ENCODE data around the gene FEM1B.

FEM1B gene

DNA sequence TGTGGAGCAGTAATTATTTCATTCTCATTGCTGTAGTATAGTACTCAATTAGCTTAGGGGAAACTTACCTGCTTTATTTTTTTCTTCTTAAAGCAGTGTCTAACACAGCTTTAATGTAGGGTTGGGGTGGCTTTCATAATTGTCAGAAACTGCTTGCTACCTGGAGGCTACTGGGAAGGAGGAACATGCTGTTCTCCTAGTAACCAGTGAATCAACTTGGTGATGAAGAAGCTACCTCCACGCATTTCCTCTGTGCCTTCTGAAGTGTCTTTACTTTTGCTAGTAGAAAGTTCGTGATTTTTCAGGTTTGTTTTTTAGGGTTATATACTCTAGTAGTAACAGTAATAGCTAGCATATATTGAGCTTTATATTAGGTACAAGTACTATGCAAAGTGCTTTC, 11.5 kb downstream of the FEM1B start:
- no peak for TF ChIP-seq GATA3 (IDR thresholded peaks at IDR 0.05; ENCODE audit: low read depth, low read length)
- TF ChIP-seq GATA2 (IDR thresholded peaks at IDR 0.05; ENCODE audit: low read depth, low read length): no peak

GRCh38 chr15:68289621-68290352, 12.2 kb downstream of the FEM1B start:
- TF ChIP-seq GATA2 (IDR thresholded peaks at IDR 0.05; ENCODE audit: low read depth, low read length) (no peak), GATA3 (IDR thresholded peaks at IDR 0.05; ENCODE audit: low read depth, low read length) (no peak)

GRCh38 chr15:68290715-68291114, 13.2 kb downstream of the FEM1B start:
- no peak for TF ChIP-seq GATA2 (IDR thresholded peaks at IDR 0.05; ENCODE audit: low read depth, low read length)
- no peak for TF ChIP-seq GATA3 (IDR thresholded peaks at IDR 0.05; ENCODE audit: low read depth, low read length)

GRCh38 chr15:68292157-68292781, 14.7 kb downstream of the FEM1B start:
- TF ChIP-seq GATA2 (IDR thresholded peaks at IDR 0.05; ENCODE audit: low read depth, low read length): no peak
- TF ChIP-seq GATA3 (IDR thresholded peaks at IDR 0.05; ENCODE audit: low read depth, low read length): no peak

DNA sequence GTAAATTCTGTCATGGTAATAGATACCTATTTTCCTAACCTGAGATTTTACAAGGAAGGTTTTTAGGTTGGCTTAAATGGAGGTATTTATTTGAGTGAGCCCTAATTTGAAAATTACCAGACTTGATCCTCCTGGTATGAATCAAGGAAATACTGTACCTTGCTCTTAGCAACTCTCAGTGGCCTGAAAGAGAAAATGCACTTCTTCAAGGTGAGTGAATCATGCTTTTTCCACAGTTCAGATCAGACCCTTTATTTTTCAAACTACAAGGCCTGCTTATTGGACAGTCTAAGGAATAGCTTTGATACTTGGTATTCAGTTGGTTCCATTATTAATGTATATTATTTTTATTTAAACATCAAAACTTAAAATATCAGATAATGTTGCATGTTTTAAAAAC, 15.4 kb downstream of the FEM1B start:
- TF ChIP-seq GATA3 (IDR thresholded peaks at IDR 0.05; ENCODE audit: low read depth, low read length): no peak
- no peak for TF ChIP-seq GATA2 (IDR thresholded peaks at IDR 0.05; ENCODE audit: low read depth, low read length)

DNA sequence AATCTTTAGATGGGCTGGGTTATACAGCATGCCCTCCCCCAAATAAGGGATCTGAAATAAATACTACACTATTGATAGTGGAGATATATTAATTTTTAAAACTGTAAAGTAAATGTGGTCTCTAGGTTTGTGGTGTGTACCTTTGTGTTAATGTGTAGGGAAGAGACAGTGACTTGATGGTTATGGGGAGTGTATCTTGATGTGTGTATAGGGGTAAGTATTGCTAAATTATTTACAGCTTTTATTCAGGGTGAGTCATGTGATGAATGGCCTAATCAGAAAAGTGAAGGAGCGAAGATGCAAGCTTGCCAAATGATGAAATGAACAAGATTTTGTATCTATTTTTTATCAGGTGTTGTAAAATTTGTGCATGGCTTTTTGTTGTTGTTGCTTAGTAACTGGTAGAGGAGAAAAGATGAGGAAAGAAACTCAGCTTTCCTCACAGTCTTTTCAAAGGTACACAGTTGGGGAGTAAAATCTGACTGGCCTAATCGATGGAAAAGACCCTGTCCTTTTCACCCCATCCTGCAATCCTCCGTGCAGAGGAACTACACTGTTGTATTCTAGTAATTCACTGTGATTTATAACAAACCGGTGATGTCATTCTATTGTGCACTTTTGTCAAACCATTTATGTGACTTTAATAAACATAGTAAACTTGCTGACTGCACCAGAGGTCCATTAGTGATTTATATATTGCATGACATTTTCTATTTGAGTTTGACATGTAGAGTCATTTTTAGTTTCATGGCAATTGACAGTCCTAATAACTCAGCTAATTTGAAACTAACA, 17.7 kb downstream of the FEM1B start:
- no peak for TF ChIP-seq GATA3 (IDR thresholded peaks at IDR 0.05; ENCODE audit: low read depth, low read length)
- no peak for TF ChIP-seq GATA2 (IDR thresholded peaks at IDR 0.05; ENCODE audit: low read depth, low read length)

GRCh38 chr15:68298336-68298735, 20.8 kb downstream of the FEM1B start:
- TF ChIP-seq GATA2 (IDR thresholded peaks at IDR 0.05; ENCODE audit: low read depth, low read length): no peak
- TF ChIP-seq GATA3 (IDR thresholded peaks at IDR 0.05; ENCODE audit: low read depth, low read length): no peak

DNA sequence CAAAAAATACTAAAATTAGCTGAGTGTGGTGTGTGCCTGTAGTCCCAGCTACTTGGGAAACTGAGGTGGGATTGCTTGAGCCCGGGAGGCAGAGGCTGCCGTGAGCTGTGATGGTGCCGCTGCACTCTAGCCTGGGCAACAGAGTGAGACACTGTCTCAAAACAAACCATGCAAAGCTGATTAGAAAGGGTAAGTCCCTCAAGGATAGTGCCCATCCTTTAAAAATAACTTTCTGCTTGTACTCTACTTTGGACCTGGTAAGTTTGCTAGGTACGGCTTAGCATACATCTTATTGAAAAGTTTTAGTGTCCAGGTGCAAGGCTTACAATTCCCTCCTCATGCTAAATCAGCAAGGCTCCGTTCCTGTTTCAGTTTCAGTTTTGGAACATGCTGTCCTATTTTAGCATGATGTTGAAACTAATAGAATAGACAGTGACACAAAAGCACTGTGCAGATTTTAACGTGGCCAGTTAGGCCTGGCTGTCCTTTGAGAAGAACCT, 21.4 kb downstream of the FEM1B start:
- TF ChIP-seq GATA2 (IDR thresholded peaks at IDR 0.05; ENCODE audit: low read depth, low read length) (no peak), GATA3 (IDR thresholded peaks at IDR 0.05; ENCODE audit: low read depth, low read length) (no peak)

- TF ChIP-seq GATA2 (IDR thresholded peaks at IDR 0.05; ENCODE audit: low read depth, low read length) (no peak), GATA3 (IDR thresholded peaks at IDR 0.05; ENCODE audit: low read depth, low read length) (no peak)
Measured at GRCh38 chr15:68299436-68299835, 21.9 kb downstream of the FEM1B start.

DNA sequence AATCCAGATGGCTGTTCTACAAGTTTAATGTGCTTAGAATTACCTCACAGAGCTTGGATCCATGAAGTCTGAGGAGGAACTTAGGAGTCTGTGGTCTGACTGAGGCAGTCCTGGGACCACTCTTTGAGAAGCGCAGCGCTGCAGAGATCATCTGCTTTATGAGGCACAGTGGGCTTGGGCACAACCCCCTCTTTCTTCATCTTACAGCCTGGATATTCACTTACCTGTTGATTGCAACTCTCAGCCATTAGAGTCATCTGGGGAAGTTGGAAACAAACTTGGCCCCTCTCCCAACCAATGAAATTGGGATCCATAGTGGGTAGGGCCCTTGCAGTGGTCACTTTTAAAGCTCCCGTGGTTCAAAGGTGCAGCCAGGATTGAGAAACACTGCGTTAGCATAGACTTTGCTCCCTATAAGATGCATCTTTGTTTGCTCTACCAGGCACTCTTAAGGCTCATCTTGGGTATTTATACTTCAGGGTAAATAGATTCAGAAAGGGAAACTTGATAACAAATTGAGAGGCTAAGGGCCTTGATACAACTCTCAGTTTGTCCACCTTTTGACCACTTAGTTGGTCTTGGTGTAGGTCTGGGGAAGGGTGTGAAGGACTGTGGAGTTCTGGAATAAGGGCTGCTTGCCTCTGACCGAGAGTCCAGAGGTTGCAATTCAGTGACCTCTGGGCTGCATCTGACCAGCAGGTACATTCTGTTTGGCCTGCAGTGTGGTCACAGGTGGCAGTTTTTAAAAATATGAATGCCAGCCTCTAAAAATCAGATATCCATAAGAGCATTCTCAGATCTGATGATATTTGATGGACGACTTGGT, 22.8 kb downstream of the FEM1B start:
- TF ChIP-seq GATA3 (IDR thresholded peaks at IDR 0.05; ENCODE audit: low read depth, low read length): no peak
- no peak for TF ChIP-seq GATA2 (IDR thresholded peaks at IDR 0.05; ENCODE audit: low read depth, low read length)

GRCh38 chr15:68301301-68301700, 23.8 kb downstream of the FEM1B start:
- TF ChIP-seq GATA3 (IDR thresholded peaks at IDR 0.05; ENCODE audit: low read depth, low read length): no peak
- TF ChIP-seq GATA2 (IDR thresholded peaks at IDR 0.05; ENCODE audit: low read depth, low read length): no peak

- TF ChIP-seq GATA2 (IDR thresholded peaks at IDR 0.05; ENCODE audit: low read depth, low read length): no peak
- no peak for TF ChIP-seq GATA3 (IDR thresholded peaks at IDR 0.05; ENCODE audit: low read depth, low read length)
Measured at GRCh38 chr15:68302729-68303128, 25.2 kb downstream of the FEM1B start.

- TF ChIP-seq GATA3 (IDR thresholded peaks at IDR 0.05; ENCODE audit: low read depth, low read length): no peak
- no peak for TF ChIP-seq GATA2 (IDR thresholded peaks at IDR 0.05; ENCODE audit: low read depth, low read length)
Measured at GRCh38 chr15:68303134-68303533, 25.6 kb downstream of the FEM1B start.
